ENCODE data around the gene FGF10.

Gene FGF10

DNA sequence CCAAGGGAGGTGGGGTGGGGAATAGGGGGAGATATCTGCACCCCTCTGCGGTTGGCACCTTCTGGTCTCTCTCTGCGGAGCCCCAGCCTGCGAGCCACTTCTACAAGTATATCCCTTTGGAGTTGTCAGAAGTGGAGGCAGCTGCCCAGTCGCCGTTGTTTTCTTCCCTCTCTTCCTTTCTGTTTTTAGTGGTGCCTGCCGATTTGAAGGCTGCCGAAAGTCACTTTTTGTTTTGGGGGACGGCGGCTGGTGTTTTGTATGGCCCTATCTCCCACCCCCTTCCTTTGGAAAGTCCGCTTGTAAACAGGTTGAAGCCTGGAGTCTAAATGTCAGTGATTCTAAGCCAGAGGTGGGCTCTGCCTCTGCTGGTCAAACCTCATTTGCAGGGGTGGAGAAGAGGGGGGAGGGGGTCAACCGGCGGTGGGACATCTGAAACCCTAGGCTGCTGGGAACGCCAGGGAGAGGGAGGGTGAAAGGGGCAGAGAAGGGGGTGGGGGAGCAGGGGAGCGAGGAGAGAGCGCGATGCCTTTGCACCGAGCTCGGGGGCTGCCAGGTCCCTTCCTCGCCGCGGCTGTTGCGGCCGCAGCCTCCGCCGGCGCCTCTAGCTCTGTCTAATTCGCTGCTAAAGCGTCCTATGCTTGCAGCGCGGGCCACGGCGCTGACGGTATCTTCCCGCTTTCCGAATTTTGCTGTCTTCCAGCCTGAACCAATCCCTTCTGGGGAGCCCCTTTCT lies at the start of gene FGF10:
Gene FGF10, minus strand, starts transcription at position 331 of the 733 bp plus-strand sequence. CDS start 738 bp downstream, outside the sequence.
- DNase-seq: peak in 1 of 2 experiments; percentile 14

DNA sequence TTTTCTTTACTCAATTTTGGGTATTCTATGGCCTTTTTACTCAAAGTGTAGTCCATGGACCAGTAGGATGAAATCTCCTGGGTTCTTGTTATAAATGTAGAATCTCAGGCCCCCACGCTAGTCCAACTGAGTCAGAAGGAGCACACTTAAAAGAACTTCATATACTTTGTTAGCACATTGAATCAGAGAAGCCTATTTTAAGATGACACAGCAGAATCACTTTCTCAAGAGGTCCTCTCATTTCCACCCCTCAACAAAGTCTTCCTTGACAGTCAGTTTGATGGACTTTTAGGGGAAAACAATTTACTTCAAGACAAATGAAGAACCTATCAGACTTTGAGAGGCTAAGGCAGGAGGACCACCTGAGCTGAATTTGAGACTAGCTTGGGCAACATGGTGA lies 37.7 kb upstream of the FGF10 start:
- DNase-seq: no peak

DNA sequence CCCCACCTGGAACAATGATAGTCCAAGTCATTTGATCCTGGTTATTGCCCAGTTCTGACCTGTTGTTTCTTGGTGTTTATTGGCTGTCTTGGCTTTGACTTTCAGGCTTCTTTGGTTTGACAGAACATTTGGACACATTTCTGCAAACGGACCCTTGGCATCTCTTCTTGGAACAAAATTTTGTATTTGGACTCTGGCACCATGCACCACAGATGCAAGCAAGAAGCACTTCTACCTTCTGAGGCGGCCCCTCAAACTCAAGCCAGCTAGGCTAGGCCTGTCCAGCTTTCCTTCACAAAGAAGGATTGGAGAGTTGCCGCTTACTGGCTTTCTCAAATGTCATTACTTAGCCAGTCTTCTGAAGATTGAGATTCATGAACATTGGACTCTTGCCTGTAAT lies 23.1 kb upstream of the FGF10 start:
- DNase-seq: no peak

DNA sequence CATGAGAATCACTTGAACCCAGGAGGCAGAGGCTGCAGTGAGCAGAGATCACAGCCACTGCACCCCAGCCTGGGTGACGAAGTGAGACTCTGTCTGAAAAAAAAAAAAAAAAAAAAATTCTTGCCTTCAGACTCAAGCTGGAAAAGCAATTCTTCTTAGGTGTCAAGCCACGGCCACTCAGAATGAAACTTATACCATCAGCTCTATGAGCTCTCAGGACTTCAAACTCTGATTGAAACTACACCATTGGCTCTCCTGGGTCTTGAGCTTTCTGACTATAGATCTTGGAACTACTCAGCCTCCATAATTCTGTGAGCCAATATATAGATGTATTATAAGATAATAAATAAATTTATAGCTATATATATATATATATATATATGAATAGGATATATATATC lies 12.9 kb upstream of the FGF10 start:
- DNase-seq: no peak

DNA sequence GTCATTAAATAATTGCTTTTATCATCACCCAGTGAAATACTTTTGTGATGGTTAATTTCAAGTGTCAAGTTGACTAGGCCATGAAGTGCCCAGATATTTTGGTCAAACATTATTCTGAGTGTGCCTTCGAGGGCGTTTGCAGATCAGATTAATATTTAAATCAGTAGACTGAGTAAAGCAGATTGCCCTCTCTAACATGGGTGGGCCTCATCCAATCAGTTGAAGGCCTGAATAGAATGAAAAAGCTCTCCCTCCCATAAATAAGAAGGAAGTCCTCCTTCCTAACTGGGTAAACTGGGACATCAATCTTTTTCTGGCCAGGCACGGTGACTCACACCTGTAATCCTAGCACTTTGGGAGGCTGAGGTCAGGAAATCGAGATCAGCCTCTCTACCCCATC lies 12.4 kb upstream of the FGF10 start:
- no peak for DNase-seq

DNA sequence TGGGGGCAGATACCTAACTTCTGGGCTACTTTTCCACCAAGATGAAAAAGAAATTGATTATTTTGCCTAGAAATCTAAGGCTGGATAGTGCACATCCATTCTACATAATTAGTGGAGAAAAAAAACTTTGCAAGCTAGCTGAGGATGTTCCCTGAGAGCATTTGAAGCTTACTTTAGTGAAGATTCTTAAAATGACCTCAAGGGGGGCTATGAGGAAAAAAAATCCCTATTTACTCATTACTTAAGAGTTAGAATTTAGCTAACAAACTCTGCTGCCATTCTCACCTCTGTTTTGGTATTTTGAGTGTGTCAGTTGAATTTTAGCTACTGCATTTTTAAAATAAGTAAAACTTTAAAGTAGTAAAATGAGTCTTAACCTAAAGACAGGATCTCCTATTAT lies 9.2 kb upstream of the FGF10 start:
- DNase-seq: no peak

DNA sequence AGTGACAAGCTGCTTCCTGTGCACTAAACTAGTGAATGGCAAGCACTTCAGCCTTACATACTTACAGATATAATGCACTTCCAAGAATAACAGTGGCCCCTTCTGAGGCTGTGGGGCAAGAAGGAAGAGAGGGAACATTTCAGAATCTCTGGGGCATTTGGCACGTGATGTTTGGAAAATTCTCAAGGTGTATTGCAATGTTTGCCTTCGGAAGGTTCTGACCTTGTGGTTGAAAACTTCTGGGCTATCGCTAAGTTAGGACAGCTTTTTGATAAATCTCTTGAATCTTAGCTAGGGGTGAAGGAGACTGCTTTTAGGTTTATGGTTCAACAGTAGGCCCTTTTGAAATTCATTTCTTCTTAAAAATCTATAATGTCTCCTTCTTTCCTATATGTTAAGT lies 7.1 kb upstream of the FGF10 start:
- no peak for DNase-seq

DNA sequence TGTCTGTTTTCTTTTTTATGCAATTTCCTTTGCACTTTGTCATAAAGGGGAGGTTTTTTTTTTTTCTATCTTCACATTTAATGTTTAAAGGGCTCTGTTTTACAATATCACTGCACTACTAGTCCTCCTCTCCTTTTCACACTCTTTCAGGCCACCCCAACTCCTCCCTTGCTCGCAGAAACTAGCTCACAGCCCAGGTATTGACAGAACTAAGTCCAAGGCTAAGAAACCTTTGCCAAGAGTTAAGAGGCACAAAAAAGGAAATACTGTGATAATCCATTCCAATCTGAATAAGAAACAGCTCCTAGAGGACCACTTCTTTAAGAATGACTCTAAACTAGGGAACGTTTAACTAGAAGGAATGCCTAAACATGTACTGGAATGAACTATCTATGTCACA lies 1.1 kb upstream of the FGF10 start:
- DNase-seq: no peak

DNA sequence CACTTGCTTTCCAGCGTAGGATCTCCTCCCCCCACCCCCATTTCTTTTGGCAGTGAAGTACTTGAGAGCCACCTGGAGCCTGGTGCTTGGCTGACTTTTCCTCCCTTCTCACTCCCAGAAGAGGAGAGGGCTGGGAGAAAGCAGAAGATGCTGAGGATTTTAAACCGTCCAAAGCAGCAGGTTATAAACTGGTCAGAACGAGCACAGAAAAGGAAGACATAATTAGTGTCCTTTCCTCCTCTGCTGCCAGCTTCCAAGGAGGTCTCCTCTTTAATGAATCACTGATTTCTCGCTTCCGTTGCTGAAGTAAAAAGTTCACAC lies 563 bp upstream of the FGF10 start:
- DNase-seq: no peak

DNA sequence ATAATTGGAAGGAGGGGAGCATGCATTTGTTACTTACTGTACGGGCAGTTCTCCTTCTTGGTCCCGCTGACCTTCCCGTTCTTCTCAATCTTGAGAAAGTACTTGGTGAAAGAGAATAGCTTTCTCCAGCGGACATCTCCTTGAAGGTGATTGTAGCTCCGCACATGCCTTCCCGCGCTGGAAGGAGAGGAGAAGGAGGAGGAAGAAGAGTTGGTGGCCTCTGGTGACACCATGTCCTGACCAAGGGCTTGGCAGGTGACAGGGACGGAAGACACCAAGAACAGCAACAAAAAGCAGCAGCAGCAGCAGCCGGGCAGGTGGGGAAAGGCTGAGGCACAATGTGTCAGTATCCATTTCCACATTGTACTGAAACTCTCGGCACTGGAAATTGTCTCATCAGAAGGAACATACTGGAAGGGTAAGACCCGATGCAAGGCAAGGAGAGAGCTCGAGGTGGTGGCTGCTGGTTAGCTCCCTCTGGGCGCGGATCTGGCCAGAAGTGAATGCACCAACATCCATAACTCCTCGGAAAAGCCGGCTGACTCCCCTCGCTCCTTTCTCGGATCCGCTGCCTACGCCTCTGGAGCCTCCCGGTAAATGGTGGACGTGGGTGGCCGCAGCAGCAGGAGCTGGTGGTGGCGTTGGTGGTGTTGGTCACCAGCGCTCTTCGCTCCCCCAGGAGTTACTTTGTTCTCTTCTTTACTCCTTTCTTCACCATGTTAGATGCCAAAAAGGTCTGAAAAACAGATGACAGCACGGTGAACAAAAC lies 715 bp downstream of the FGF10 start:
- DNase-seq: no peak

DNA sequence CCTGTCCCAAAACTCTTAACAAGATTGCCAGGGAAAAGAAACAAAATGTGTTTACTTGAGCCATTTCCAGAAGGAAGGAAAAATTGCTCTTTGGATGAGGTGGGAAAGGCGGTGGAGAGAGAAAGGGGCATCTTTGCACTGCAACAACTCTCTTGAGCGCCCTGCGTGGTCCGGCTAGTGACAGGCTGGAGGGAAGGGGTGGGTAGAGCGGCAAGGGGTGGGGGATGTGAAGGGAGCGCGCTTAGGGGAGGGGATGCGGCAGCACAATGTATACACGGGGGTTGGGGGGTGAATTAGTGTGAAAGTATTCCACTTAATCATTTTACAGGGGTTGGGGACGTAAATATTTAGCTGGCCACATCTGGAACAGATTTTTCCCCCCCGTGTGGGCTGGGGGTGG lies 1.3 kb downstream of the FGF10 start:
- DNase-seq: no peak

DNA sequence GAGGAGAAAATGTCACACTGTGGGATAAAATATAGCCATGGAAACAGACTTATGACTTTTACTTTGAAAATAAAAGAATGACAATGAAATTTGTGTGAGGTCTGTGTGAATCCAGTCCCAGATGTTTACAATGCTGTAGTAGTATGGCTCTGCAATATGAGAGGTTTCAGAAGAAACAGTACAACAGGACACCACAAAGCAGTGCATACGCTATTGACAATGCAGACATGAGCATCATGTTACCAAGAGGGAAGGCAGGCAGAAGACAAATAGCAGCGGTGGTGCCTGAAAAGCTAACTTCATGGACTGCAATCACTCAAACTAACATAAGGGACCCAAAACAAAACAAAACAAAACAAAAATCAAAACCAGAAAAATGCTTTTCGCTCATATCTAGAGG lies 1.8 kb downstream of the FGF10 start:
- DNase-seq: no peak

DNA sequence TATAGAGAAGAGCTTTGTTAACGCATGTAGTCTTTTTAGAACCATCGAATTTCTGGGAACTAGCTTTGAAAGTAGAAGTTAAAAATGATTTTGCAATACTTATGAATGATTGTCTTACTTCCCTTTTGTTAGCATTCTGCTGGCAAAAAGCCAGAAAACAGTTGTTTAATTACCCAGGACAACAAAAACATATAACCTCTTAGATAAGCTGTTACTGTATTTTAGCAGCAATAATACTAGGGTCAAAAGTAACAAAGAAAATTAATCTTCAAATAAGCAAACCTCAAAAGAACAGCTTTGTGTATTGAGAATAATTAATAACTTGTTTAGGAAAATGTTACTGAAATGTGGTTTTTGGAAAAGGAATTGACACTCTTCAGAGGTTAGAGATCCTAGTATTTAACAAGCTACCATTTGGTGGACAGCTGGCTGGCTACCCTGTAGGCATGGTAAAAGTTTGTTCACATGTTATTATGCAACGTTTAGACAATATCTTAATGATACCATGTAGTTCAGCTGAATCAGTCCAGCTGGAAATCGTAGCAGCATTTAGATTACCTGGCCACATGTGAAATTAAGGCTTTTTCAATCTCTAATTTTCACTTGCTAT lies 3.8 kb downstream of the FGF10 start:
- DNase-seq: no peak

DNA sequence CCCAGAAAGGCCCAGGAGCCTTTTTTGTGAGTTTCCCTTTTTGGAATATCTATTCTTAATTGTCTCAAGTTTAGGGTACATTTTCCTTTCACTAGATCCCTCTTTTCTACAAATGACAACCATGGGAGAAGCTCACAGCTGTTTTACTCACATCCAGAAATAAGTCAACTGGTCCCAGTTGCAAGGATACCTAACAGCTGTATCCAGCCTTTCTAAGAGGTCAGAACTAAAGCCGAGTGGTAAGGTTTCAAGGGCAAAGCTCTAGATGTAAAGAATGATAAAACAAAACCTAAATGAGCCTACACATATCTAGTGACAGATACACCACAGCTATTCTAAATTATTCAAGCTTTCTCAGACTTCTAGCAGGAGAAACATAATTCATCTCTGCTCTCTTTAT lies 4.4 kb downstream of the FGF10 start:
- no peak for DNase-seq

DNA sequence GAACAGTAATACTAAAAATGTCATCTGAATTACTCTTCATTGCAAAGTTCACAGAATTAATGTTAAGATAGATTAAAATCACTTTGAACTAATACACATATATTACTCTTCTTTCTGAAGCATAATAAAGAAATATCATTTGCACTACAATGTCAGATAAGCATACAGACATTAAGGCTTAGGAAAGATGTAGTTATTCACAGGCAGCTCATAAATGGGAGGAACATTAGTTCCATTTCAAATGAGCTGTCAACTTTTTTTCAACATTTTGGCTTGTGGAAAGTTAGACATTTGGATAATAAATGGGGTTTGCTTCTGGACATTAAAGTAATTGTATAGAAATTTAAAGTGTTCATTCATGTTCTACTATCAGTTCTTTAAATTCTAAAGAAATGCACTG lies 6.3 kb downstream of the FGF10 start:
- no peak for DNase-seq

DNA sequence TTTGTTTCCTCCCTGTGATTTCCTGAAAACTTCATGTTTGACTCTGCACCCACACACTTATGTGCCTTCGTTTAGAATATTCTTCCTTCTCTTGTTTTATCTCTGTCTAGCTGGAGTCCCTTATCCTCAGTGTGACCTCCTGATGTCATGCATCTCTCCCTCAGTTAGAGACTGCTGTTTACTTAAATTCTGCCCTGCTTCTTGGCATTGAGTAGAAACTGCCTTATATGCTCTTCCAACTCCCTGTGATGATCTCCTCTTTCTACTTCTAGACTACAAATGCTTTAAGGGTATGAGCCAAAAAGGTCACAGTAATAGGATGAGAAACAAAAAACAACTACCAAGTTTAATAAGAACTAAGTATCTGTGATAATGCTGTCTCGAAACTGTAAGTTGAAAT lies 12.2 kb downstream of the FGF10 start:
- no peak for DNase-seq

DNA sequence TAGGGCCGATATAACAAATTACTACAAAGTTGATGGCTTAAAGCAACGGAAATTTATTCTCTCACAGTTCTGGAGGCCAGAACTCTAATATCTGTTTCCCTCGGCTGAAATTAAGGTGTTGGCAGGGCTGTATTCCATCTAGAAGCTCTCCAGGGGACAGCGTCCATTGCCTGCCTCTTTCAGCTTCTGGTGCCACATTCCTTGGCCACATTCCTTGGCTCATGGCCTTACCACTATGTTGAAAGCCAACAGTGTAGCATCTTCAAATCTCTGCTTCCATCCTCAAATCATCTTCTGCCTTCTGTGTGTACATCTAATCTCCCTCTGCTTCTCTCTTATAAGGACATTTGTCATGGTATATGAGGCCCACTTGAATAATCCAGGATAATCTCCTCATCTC lies 17.2 kb downstream of the FGF10 start:
- no peak for DNase-seq

DNA sequence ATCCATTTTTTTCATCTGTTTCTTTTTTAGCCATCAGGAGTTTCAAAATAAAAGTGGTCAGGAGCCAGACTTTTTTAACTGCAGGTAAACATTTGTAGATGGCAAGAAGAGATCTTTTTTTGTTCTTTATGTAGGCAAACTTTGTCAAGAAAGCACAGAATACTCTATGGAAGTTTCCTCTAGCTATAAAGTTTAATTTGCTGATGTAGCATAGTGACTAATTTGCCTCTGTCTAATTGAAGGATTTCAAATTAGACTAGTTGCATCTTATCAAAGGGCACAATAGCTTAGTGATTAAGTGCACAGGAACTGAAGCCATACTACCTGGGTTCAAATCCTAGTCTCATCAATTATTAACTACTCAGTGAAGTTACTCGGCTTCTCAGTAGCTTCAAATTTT lies 22.0 kb downstream of the FGF10 start:
- DNase-seq: no peak

DNA sequence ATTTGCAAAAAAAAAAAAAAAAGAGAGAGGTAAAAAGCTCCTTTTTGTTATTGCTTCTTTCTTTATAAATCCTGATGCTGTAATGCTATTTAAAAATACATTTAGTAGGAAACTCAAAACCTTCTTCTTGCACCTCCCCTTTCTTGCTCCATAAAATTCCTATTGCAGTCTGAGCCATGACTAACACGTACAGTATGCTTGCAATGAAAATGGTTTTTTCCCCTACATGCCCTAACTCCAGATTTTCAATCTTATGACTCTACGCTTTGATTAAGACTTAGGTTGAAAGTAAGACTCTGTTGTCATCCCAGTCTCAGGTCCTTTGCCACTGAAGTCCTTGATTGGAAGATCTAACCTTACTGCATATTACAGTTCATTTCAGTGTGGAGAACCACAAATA lies 23.9 kb downstream of the FGF10 start:
- DNase-seq: no peak

DNA sequence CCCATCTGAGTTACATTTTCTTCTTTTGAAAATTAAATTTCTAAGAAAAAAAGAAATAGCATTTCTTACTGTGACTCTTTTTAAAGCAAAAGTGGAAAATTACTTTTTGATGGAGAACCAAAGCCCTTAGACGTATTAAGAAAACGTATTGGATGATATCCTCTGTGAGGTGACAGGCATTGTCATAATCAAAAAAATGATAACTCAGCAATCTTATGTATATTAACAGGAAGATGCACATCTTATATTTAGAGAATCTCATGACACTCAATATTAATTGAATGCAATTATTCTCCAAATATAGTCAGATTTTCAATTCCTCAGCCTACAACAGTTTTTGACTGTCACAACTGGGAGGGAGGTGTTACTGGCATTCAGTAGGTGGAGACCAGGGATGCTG lies 25.1 kb downstream of the FGF10 start:
- no peak for DNase-seq

DNA sequence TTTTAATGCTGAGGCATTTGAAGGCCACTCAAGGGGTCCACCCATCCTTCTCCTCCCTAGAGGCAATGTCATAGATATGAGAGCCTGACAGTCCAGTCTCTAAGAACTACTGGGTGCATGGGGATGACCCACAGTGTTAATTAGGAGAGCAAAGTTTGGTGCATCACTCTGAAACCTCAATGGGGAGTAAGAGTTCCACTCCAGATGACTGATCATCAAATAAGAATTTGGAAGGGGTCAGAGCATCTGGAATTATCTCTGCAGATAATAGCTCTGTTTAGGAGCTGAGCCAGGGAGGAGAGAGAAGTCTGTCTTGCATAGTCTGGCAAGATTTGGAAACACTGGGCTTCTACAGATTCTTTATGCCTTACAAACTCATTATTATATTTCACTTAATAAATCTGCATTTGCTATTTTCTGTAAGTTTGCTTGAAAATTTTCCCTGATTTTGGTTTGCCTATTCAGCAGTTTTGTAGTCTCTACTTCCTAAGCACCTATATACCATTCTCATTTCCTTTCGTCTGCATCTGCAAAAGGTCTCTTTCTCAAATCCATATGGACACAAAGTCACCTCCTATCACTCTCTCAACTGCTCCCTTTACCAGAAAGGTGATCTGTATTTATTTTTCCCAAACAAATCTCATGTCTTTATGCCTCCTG lies 27.7 kb downstream of the FGF10 start:
- no peak for DNase-seq

DNA sequence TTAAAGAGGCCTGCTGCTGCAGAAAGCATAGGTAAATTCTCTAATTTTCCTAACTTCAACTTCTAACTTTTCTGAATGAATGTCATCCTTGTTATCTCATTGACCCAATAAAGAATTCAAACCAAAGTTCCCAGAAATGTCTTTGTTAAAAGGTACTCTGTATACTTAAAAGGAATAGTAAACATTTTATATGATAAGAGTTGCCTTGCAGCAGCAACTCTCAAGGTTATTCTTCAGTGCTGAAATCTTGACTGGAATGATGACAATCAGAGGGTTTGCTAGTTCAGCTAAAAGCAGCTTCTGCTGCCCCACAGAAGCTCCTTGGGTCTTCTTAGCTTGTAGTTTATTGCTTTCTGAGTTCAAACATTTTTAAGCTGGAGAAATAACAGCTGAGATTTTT lies 28.3 kb downstream of the FGF10 start:
- DNase-seq: no peak

DNA sequence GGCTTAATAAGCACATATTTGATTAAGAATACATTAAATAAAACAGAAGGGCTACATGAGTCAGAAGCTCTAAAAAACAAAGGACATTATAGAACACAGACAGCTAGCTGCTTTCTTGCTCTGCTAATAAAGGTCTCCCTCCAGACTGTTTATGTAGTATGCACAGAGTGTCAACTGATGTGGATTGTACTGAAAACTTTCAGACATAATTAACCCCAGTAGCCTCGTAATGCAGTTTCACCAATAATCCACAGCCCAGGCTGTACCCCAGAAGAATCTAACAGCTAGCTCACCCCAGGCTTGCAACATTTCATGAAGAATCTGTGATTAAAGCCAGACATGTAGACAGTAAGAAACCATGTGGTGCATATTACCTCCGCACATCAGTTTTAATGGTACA lies 30.8 kb downstream of the FGF10 start:
- DNase-seq: no peak

DNA sequence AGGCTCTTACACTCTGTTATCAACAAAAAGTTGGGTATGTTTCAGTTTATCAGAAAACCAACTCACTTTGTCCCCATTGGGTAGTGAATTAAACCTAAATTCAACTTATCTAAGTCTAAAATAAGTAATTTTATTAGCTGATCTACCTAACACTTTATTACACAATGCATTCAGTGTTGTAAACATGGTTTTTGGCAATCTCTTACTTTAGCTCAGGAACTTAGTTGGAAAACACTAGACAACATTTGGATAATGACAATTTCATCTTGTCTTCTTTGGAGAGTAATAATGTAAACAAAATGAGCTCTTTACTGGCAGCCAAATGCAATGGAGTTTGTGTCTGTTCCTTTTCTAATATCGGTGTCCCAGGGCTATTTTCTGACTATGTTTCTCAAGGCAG lies 33.0 kb downstream of the FGF10 start:
- DNase-seq: no peak

Data from activated T-cell treated with anti-CD3 and anti-CD28 coated beads, Interleukin-2, amount 50 U/mL, for 48 hours (primary cell).